CD14-positive monocyte (primary cell): ENCODE results near the gene MBD5. TPM values are rescaled to one million over a fixed set of nuclear protein-coding genes. Genes with fewer than 3 reads are reported as not detected.

Experiments
- DNase-seq, 3 donors: peaks; one replicate each; pipeline ENCODE4 v3.0.0-alpha.2; 2011 to 2022
- H2AFZ ChIP-seq: 2 replicates; pipeline ENCODE4 v1.6.0; 2012; ENCODE audit warnings: mild to moderate bottlenecking, low read depth, low read length, inconsistent platforms; ENCODE audit not compliant: insufficient read depth, poor library complexity, severe bottlenecking
- H3K27ac ChIP-seq, 2 donors: 1 replicate in 1 of 2; 2 replicates in 1 of 2; pipeline ENCODE4 v1.5.1; 2012 to 2013; ENCODE audit warnings: low read length in 2 of 2, control low read depth in 1 of 2, inconsistent platforms in 1 of 2, low read depth in 1 of 2, mild to moderate bottlenecking in 1 of 2
- H3K27me3 ChIP-seq, 2 donors: one replicate each; pipeline versions ENCODE4 v1.6.0 to v1.6.1; 2011 to 2013; ENCODE audit warnings: low read length in 2 of 2; ENCODE audit not compliant: control insufficient read depth in 2 of 2, insufficient read depth in 2 of 2
- H3K36me3 ChIP-seq, 2 donors: replicated peaks in 1 of 2; 1 replicate in 1 of 2; 2 replicates in 1 of 2; pipeline versions ENCODE4 v1.5.1 to v1.6.1; 2012 to 2013; ENCODE audit warnings: low read length in 2 of 2, control low read depth in 1 of 2, inconsistent platforms in 1 of 2, mild to moderate bottlenecking in 1 of 2; ENCODE audit not compliant: insufficient read depth in 2 of 2, control insufficient read depth in 1 of 2
- H3K4me1 ChIP-seq, 2 donors: 1 replicate in 1 of 2; 2 replicates in 1 of 2; pipeline versions ENCODE4 v1.5.1 to v1.6.1; 2012 to 2013; ENCODE audit warnings: low read length in 2 of 2, control low read depth in 1 of 2, inconsistent platforms in 1 of 2, mild to moderate bottlenecking in 1 of 2, moderate library complexity in 1 of 2; ENCODE audit not compliant: insufficient read depth in 2 of 2, control insufficient read depth in 1 of 2
- H3K4me2 ChIP-seq: replicated peaks from 2 replicates; pipeline ENCODE3; 2012; ENCODE audit warnings: low read length, moderate library complexity, mild to moderate bottlenecking; ENCODE audit not compliant: poor library complexity, severe bottlenecking; ENCODE audit errors: extremely low read depth
- H3K4me3 ChIP-seq, 3 experiments: fragments of 200-600 bp in 1 of 3; sonication (generic) in 1 of 3; replicated peaks in 1 of 3; 1 replicate in 2 of 3; 2 replicates in 1 of 3; pipeline ENCODE4 v1.5.1; 2011 to 2013; ENCODE audit warnings: low read length in 3 of 3, mild to moderate bottlenecking in 3 of 3, control low read depth in 2 of 3, low read depth in 2 of 3, inconsistent platforms in 1 of 3, moderate library complexity in 1 of 3
- H3K79me2 ChIP-seq: 2 replicates; pipeline ENCODE4 v1.6.0; 2012; ENCODE audit warnings: mild to moderate bottlenecking, control low read depth, inconsistent platforms, low read length, moderate library complexity; ENCODE audit not compliant: insufficient read depth
- H3K9ac ChIP-seq: 2 replicates; pipeline ENCODE4 v1.6.0; 2017; ENCODE audit warnings: low read length, mild to moderate bottlenecking; ENCODE audit not compliant: insufficient read depth, poor library complexity, severe bottlenecking
- H3K9me3 ChIP-seq, 2 donors: replicated peaks in 1 of 2; 1 replicate in 1 of 2; 2 replicates in 1 of 2; pipeline versions ENCODE4 v1.5.1 to v1.6.1; 2012 to 2013; ENCODE audit warnings: low read length in 2 of 2, control low read depth in 1 of 2; ENCODE audit not compliant: control insufficient read depth in 1 of 2, insufficient read depth in 1 of 2
- H4K20me1 ChIP-seq: 2 replicates; pipeline ENCODE4 v1.6.0; 2012; ENCODE audit warnings: mild to moderate bottlenecking, low read length, control low read depth, moderate library complexity; ENCODE audit not compliant: insufficient read depth
- H3K27ac Mint-ChIP-seq, 7 donors: one replicate each; pipeline ENCODE4 v1.8.0; 2020; ENCODE audit warnings: mild to moderate bottlenecking in 7 of 7, mixed read lengths in 7 of 7, moderate library complexity in 6 of 7, inconsistent platforms in 2 of 7
- H3K27me3 Mint-ChIP-seq, 3 donors: one replicate each; pipeline ENCODE4 v1.8.0; 2021 to 2022; ENCODE audit warnings: low read depth in 3 of 3, mild to moderate bottlenecking in 3 of 3, mixed read lengths in 3 of 3, moderate library complexity in 3 of 3, inconsistent platforms in 1 of 3
- H3K36me3 Mint-ChIP-seq, 2 donors: one replicate each; pipeline ENCODE4 v1.8.0; 2020; ENCODE audit warnings: mixed read lengths in 2 of 2, inconsistent platforms in 1 of 2, mild to moderate bottlenecking in 1 of 2
- H3K4me1 Mint-ChIP-seq: one replicate; pipeline ENCODE4 v1.8.0; 2020; ENCODE audit warnings: mild to moderate bottlenecking, mixed read lengths
- H3K4me3 Mint-ChIP-seq, 2 donors: one replicate each; pipeline ENCODE4 v1.8.0; 2020; ENCODE audit warnings: mild to moderate bottlenecking in 2 of 2, mixed read lengths in 2 of 2, moderate library complexity in 1 of 2
- H3K9me3 Mint-ChIP-seq, 7 donors: one replicate each; pipeline ENCODE4 v1.8.0; 2020 to 2022; ENCODE audit warnings: mixed read lengths in 7 of 7, mild to moderate bottlenecking in 6 of 7, moderate library complexity in 6 of 7, inconsistent platforms in 2 of 7
- CTCF ChIP-seq: fragments of 200-600 bp; IDR thresholded peaks from one replicate; pipeline ENCODE4 v1.8.0; 2022; ENCODE audit warnings: antibody characterized with exemption, mild to moderate bottlenecking
- WGBS: methylation state at CpG from one replicate; pipeline ENCODE4 v1.1.5; 2013; ENCODE audit warnings: missing lambda C conversion rate; ENCODE audit not compliant: insufficient coverage; 5-methylcytosine and 5-hydroxymethylcytosine counted together
- intact Hi-C, 2 donors: fragments of 100-400 bp; cut with micrococcal nuclease; formaldehyde crosslinking; loops; one replicate each; pipeline versions ENCODE4 v1.15.0 to v1.15.1; 2023
- polyA plus RNA-seq, 3 donors: library from polyadenylated mRNA; depleted of rRNA in 1 of 3; unstranded in 2 of 3; stranded (reverse) in 1 of 3; fragments of 300-500 nt in 2 of 3; fragments of >200 nt in 1 of 3; fragmentation: Illumina TruSeq in 2 of 3; gene quantifications; 1 replicate in 2 of 3; 2 replicates in 1 of 3; pipeline ENCODE4 v1.2.3, GENCODE V29; 2012 to 2021

Gene MBD5
- polyA plus RNA-seq, 3 donors: 2.3 to 5.7 (median 3.5) TPM

DNA sequence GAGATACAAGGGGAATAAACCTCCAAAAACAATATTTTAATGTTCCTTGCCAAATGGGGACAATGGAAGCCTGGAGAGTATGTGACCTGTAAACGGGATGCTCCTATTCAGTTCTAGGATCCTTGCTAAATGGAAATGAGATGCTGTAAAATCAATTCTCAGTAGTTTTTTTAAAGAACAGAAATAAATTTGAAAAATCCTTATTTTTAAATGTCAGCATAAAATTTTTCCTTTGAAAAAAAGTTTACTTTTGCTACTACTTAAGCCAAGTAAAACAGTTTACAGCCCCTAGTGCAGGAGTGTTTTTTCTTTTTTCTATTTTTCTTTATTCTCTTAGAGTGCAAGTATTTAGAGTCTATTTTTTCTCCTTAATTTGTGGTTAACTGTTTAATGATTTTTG lies 158.8 kb downstream of the MBD5 start:
- intact Hi-C loops: no loop called here
- peaks cover 0 to 1% (median 0%) of the 10 kb centered on the region in 3 donors for H3K27me3 Mint-ChIP-seq
- peaks cover 0 to 10% (median 4%) of the 10 kb centered on the region in 7 donors for H3K9me3 Mint-ChIP-seq
- H3K27ac Mint-ChIP-seq: no peak overlapping the region
- Histone ChIP-seq H3K4me3 (no peak overlapping the region), H3K4me1 (no peaks in the 10 kb centered on the region), H3K27ac (no peak overlapping the region), H2AFZ (no peak overlapping the region), H3K4me2 (no peak overlapping the region), H4K20me1 (no peaks in the 10 kb centered on the region), H3K9ac (no peak overlapping the region), H3K9me3 (no peaks in the 10 kb centered on the region), H3K79me2 (no peaks in the 10 kb centered on the region), H3K27me3 (no peaks in the 10 kb centered on the region), H3K36me3 (peaks cover 5 to 14% of the 10 kb centered on the region in 2 donors)
- H3K4me3 Mint-ChIP-seq: no peak overlapping the region
- WGBS: no CpG with 5 or more reads among the region's 1 CpG
- H3K36me3 Mint-ChIP-seq: peaks cover 22 to 35% of the 10 kb centered on the region in 2 donors
- no peak for DNase-seq
- no peak for TF ChIP-seq CTCF
- no peaks in the 10 kb centered on the region for H3K4me1 Mint-ChIP-seq

GRCh38 chr2:148184976-148185375 lies 164.1 kb downstream of the MBD5 start:
- intact Hi-C loops: no loop called here
- peaks cover 31 to 48% of the 10 kb centered on the region in 2 donors for H3K36me3 Mint-ChIP-seq
- TF ChIP-seq CTCF: no peak

More at GRCh38 chr2:148184976-148185375, 164.1 kb downstream of the MBD5 start:
- Mint-ChIP-seq H3K4me1 (no peaks in the 10 kb centered on the region), H3K9me3 (peaks cover 2 to 16% (median 6%) of the 10 kb centered on the region in 7 donors), H3K27ac (no peak overlapping the region), H3K27me3 (peaks cover 0 to 2% (median 0%) of the 10 kb centered on the region in 3 donors), H3K4me3 (no peak overlapping the region)
- Histone ChIP-seq H3K9me3 (peaks cover 0 to 6% of the 10 kb centered on the region in 2 donors), H3K27ac (no peak overlapping the region), H3K36me3 (peaks cover 0 to 14% of the 10 kb centered on the region in 2 donors), H3K79me2 (no peaks in the 10 kb centered on the region), H3K4me1 (no peaks in the 10 kb centered on the region), H3K27me3 (no peaks in the 10 kb centered on the region), H3K9ac (no peak overlapping the region), H4K20me1 (no peaks in the 10 kb centered on the region), H2AFZ (no peak overlapping the region), H3K4me2 (no peak overlapping the region), H3K4me3 (no peak overlapping the region)
- DNase-seq: no peak
- no CpG with 5 or more reads among the region's 1 CpG for WGBS
